ENCODE measurements around the gene AMY2A. TPM values are rescaled to one million over a fixed set of nuclear protein-coding genes. Genes with fewer than 3 reads are reported as not detected.
"Not testable (repeated sequence)": the region's sequence is repeated elsewhere in the genome, so short reads cannot be mapped to it uniquely, and the experiment has no call there.

The AMY2A gene
- 1 to 10 TPM in 1 of 4 donors, not detected in 3; 1.9 TPM for total RNA-seq

GRCh38 chr1:103616994-103617477, at the start of gene AMY2A:
TSS of gene AMY2A (plus strand) at chr1:103617427. CDS start at chr1:103617441, 14 bp downstream.
- not testable (repeated sequence) for H3K27ac ChIP-seq, H3K4me1 ChIP-seq, H3K9me3 ChIP-seq, ATAC-seq, H3K27me3 ChIP-seq, H3K4me3 ChIP-seq, H3K36me3 ChIP-seq
- 94% methylated on average over 3 of the region's 3 CpGs; no CpG with 5 or more reads in 1 of the 2 donors for WGBS, 2 donors (ENCODE audit: low coverage in 1 of 2)

GRCh38 chr1:103569493-103569892, 47.7 kb upstream of the AMY2A start:
- Histone ChIP-seq H3K9me3 (no peaks in the 10 kb centered on the region), H3K4me1 (no peaks in the 10 kb centered on the region), H3K27me3 (no peaks in the 10 kb centered on the region), H3K4me3 (no peak overlapping the region), H3K27ac (no peak overlapping the region), H3K36me3 (peaks cover 0 to 41% of the 10 kb centered on the region in 2 donors)
- ATAC-seq: no peak
- 91 to 100% methylated on average over 2 to 4 of the region's 7 CpGs for WGBS, 2 donors (ENCODE audit: low coverage in 1 of 2)
- TF ChIP-seq POLR2A (IDR thresholded peaks at IDR 0.05) (no peak), POLR2AphosphoS5 (IDR thresholded peaks at IDR 0.05) (no peak), EP300 (IDR thresholded peaks at IDR 0.05) (no peak), CTCF (IDR thresholded peaks at IDR 0.05) (no peak)

GRCh38 chr1:103571289-103571688, 45.9 kb upstream of the AMY2A start, which contains the start of gene AMY2B:
TSS of gene AMY2B (plus strand) at chr1:103571589. CDS start at chr1:103571603, 14 bp downstream.
- peaks cover 0 to 51% of the 10 kb centered on the region in 2 donors for H3K36me3 ChIP-seq
- not testable (repeated sequence) for ATAC-seq, H3K4me3 ChIP-seq, H3K27ac ChIP-seq, H3K9me3 ChIP-seq, H3K4me1 ChIP-seq, H3K27me3 ChIP-seq
- 100% methylated on average over 1 of the region's 2 CpGs for WGBS, 2 donors (ENCODE audit: low coverage in 1 of 2)

- Histone ChIP-seq H3K27ac (no peak overlapping the region), H3K4me1 (no peaks in the 10 kb centered on the region), H3K27me3 (no peaks in the 10 kb centered on the region), H3K36me3 (peaks cover 0 to 57% of the 10 kb centered on the region in 2 donors), H3K4me3 (no peak overlapping the region), H3K9me3 (no peaks in the 10 kb centered on the region)
- TF ChIP-seq CTCF (IDR thresholded peaks at IDR 0.05) (no peak), EP300 (IDR thresholded peaks at IDR 0.05) (no peak), POLR2AphosphoS5 (IDR thresholded peaks at IDR 0.05) (no peak), POLR2A (IDR thresholded peaks at IDR 0.05) (no peak)
- ATAC-seq: no peak
Measured at GRCh38 chr1:103576065-103576464, 41.2 kb upstream of the AMY2A start.

GRCh38 chr1:103576784-103577183, 40.4 kb upstream of the AMY2A start:
- ATAC-seq, H3K4me3 ChIP-seq, H3K4me1 ChIP-seq, H3K9me3 ChIP-seq, H3K27ac ChIP-seq, H3K27me3 ChIP-seq: not testable (repeated sequence)
- H3K36me3 ChIP-seq: peaks cover 0 to 57% of the 10 kb centered on the region in 2 donors
- WGBS, 2 donors (ENCODE audit: low coverage in 1 of 2): 100% methylated on average over 2 of the region's 5 CpGs; no CpG with 5 or more reads in 1 of the 2 donors

GRCh38 chr1:103582464-103582863, 34.8 kb upstream of the AMY2A start:
- ATAC-seq: no peak
- no peaks in the 10 kb centered on the region for H3K9me3 ChIP-seq
- H3K27me3 ChIP-seq: no peaks in the 10 kb centered on the region
- TF ChIP-seq EP300 (IDR thresholded peaks at IDR 0.05): no peak
- TF ChIP-seq CTCF (IDR thresholded peaks at IDR 0.05): no peak
- TF ChIP-seq POLR2A (IDR thresholded peaks at IDR 0.05): no peak
- TF ChIP-seq POLR2AphosphoS5 (IDR thresholded peaks at IDR 0.05): no peak
- H3K27ac ChIP-seq: no peak overlapping the region
- WGBS, 2 donors (ENCODE audit: low coverage in 1 of 2): 10 to 23% methylated on average over 1 of the region's 1 CpG
- H3K36me3 ChIP-seq: peaks cover 0 to 30% of the 10 kb centered on the region in 2 donors
- no peak overlapping the region for H3K4me3 ChIP-seq
- H3K4me1 ChIP-seq: no peaks in the 10 kb centered on the region

All from gastroesophageal sphincter (tissue), 4 donors.